ENCODE results near the gene ANK3.
"Not testable (repeated sequence)": the region's sequence is repeated elsewhere in the genome, so short reads cannot be mapped to it uniquely, and the experiment has no call there.

Gene ANK3

GRCh38 chr10:60312818-60313588, 76.7 kb downstream of the ANK3 start:
- in situ Hi-C loops (cut with HindIII; ENCODE audit: low sequenced_read_pairs), result no loop called here

GRCh38 chr10:60311821-60312220, 77.9 kb downstream of the ANK3 start:
- in situ Hi-C loops (cut with HindIII; ENCODE audit: low sequenced_read_pairs), result no loop called here

- in situ Hi-C loops (cut with HindIII; ENCODE audit: low sequenced_read_pairs), result no loop called here
Measured at GRCh38 chr10:60310740-60311139, 78.9 kb downstream of the ANK3 start.

- in situ Hi-C loops (cut with HindIII; ENCODE audit: low sequenced_read_pairs), result no loop called here
Measured at GRCh38 chr10:60309891-60310290, 79.8 kb downstream of the ANK3 start.

- in situ Hi-C loops (cut with HindIII; ENCODE audit: low sequenced_read_pairs), result no loop called here
Measured at GRCh38 chr10:60309371-60309770, 80.3 kb downstream of the ANK3 start.

GRCh38 chr10:60305380-60305892, 84.2 kb downstream of the ANK3 start:
- in situ Hi-C loops (cut with HindIII; ENCODE audit: low sequenced_read_pairs), result no loop called here

- in situ Hi-C loops (cut with HindIII; ENCODE audit: low sequenced_read_pairs), result no loop called here
Measured at GRCh38 chr10:60304829-60305379, 84.8 kb downstream of the ANK3 start.

GRCh38 chr10:60303778-60304177, 85.9 kb downstream of the ANK3 start:
- in situ Hi-C loops (cut with HindIII; ENCODE audit: low sequenced_read_pairs), result no loop called here

GRCh38 chr10:60299961-60300883, 89.5 kb downstream of the ANK3 start:
- in situ Hi-C loops (cut with HindIII; ENCODE audit: low sequenced_read_pairs), result no loop called here

GRCh38 chr10:60299390-60299778, 90.3 kb downstream of the ANK3 start:
- in situ Hi-C loops (cut with HindIII; ENCODE audit: low sequenced_read_pairs), result no loop called here

GRCh38 chr10:60298408-60299389, 91.0 kb downstream of the ANK3 start:
- in situ Hi-C loops (cut with HindIII; ENCODE audit: low sequenced_read_pairs), result no loop called here

GRCh38 chr10:60296073-60296472, 93.6 kb downstream of the ANK3 start:
- in situ Hi-C loops (cut with HindIII; ENCODE audit: low sequenced_read_pairs), result no loop called here

GRCh38 chr10:60295028-60295937, 94.4 kb downstream of the ANK3 start:
- in situ Hi-C loops (cut with HindIII; ENCODE audit: low sequenced_read_pairs), result no loop called here

GRCh38 chr10:60293581-60294175, 96.0 kb downstream of the ANK3 start:
- in situ Hi-C loops (cut with HindIII; ENCODE audit: low sequenced_read_pairs), result no loop called here

- in situ Hi-C loops (cut with HindIII; ENCODE audit: low sequenced_read_pairs), result no loop called here
Measured at GRCh38 chr10:60292998-60293397, 96.7 kb downstream of the ANK3 start.

GRCh38 chr10:60292536-60292935, 97.1 kb downstream of the ANK3 start:
- in situ Hi-C loops (cut with HindIII; ENCODE audit: low sequenced_read_pairs), result not testable (repeated sequence)

- in situ Hi-C loops (cut with HindIII; ENCODE audit: low sequenced_read_pairs), result no loop called here
Measured at GRCh38 chr10:60291344-60291930, 98.2 kb downstream of the ANK3 start.

- in situ Hi-C loops (cut with HindIII; ENCODE audit: low sequenced_read_pairs), result no loop called here
Measured at GRCh38 chr10:60290558-60290957, 99.1 kb downstream of the ANK3 start.
